Ammon's horn (tissue), 1 donor: ENCODE measurements around the gene NOLC1.

Source experiments
- DNase-seq: peaks from one replicate; pipeline ENCODE4 v3.0.0-alpha.2; 2016; ENCODE audit warnings: low spot score

NOLC1 gene

GRCh38 chr10:102208311-102209035, 56.3 kb downstream of the NOLC1 start:
- no peak for DNase-seq

GRCh38 chr10:102211615-102212299, 59.6 kb downstream of the NOLC1 start:
- no peak for DNase-seq
